Measurements from ENCODE around the gene CETP.

CETP gene

DNA sequence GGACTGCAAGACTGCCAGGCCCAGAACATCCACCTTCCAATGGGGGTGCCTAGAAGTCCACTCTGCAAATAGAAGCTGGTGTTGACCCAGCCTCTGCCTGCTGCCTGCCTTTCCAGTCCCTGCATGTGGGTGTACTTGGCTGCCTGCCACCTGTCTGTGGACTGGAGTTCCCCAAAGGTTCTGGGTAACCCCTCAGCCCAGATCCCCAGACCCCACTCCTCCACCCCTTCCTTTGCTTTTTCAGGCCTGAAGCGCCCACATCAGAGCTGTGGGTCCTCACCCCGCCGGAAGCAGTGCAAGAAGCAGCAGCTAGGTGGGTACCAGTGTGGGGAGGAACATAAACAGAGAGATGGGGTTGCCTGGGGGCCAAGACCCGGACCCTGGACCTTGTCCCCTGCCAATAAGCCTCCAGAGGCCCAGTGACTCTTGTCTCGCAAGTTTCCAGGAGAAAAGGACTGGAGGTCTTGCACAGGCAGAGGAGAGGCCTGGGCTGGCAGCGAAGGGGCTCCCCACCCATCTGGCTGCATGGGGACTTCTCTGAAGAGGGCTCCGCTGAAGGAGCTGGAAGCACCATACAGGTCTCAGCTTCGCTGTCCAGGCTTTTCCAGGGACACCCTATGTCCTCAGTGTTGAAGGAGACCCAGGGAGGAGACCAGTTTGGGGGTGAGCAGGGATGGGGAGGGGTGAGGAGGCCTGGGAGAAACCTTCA, 61.9 kb downstream of the CETP start:
- DNase-seq, result no peak

- no peak for DNase-seq
These were observed 63.3 kb downstream of the CETP start for GRCh38 chr16:57024894-57025680.

- no peak for DNase-seq
These were observed 64.4 kb downstream of the CETP start for GRCh38 chr16:57025941-57026777.

- DNase-seq, result no peak
These were observed 65.0 kb downstream of the CETP start for GRCh38 chr16:57026778-57027062.

DNA sequence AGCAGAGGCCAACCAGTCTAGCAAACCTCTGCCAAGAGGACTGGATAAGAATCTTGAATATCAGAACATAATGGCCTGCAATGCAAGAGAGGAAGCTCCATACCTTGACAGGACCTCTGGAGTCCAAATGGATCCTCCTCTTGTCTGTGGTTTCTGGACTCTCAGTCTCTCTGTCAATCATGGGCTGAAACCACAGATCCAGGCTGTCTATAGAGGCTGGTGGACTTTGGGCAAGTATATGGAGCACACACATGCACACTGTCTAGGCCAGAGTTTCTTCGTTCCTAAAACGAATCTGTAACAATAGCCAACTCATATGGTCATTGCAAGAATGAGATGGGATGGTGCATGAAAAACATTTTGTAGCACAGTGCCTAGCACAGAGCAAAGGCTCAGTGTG, 65.3 kb downstream of the CETP start:
- no peak for DNase-seq

GRCh38 chr16:57028086-57028485, 66.3 kb downstream of the CETP start:
- no peak for DNase-seq

GRCh38 chr16:57029161-57030160, 67.7 kb downstream of the CETP start:
- no peak for DNase-seq

DNA sequence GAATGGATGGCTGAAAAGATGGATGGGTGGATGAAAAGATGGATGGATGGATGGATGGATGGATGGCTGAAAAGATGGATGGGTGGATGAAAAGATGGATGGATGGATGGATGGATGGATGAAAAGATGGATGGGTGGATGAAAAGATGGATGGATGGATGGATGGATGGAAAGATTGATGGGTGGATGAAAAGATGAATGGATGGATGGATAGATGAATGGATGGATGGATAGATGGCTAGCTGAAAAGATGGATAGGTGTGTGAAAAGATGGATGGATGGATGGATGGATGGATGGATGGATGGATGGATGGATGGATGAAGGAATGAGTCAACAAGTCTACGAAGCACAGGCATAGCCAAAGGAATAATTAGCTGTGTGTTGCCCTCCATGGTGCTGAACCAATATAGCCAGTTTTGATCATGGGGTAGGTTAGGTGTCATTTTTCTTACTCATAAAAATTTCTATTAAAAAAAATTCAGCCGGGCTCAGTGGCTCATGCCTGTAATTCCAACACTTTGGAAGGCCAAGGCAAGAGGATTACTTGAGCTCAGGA, 68.7 kb downstream of the CETP start:
- DNase-seq, result no peak

- DNase-seq, result no peak
These were observed 69.4 kb downstream of the CETP start for GRCh38 chr16:57031156-57031555.

GRCh38 chr16:57032346-57032745, 70.6 kb downstream of the CETP start:
- no peak for DNase-seq

DNA sequence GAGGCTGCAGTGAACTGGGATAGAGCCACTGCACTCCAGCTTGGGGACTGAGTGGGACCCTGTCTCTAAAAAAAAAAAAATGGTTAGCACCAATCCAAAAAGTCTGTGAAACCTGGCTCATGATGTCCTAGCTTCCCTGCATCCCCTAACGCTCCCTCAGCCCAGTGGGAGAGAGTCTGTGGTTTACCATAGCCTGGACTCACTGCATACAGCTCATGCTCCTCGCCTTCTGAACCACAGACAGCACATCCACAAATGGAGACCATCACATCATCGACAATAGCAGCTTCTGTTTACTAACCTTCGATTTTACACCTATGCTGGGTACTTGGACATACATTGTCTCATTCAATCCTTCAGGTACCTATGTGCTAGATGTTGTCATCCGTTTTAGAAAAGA, 71.2 kb downstream of the CETP start:
- no peak for DNase-seq
